BJ (cell line): ENCODE data around the gene HECW1. TPM values are rescaled to one million over a fixed set of nuclear protein-coding genes. Genes with fewer than 3 reads are reported as not detected.
A peak's percentile ranks its signal among the peaks of the same experiment; 100 is the strongest.

ENCODE experiments used
- CTCF ChIA-PET: fragments of 350-600 bp; formaldehyde crosslinking; extraction: SDS; loops from one replicate; lab custom pipeline; 2021; ENCODE audit warnings: antibody characterized with exemption, inconsistent platforms; lab: Yijun Ruan, JAX
- POLR2A ChIA-PET: fragments of 300-600 bp; sonication (Branson Sonifier 250); formaldehyde crosslinking; extraction: SDS; loops from one replicate; lab custom pipeline; 2021; ENCODE audit warnings: antibody characterized with exemption; lab: Charles Lee
- DNase-seq: peaks from one replicate; pipeline ENCODE4 v3.0.0-alpha.2; 2011; ENCODE audit warnings: low read depth
- H3K27me3 ChIP-seq: 2 replicates; pipeline ENCODE4 v1.6.0; 2011; ENCODE audit warnings: low read length; ENCODE audit not compliant: control insufficient read depth, insufficient read depth
- H3K36me3 ChIP-seq: 2 replicates; pipeline ENCODE4 v1.5.1; 2011; ENCODE audit warnings: low read length; ENCODE audit not compliant: control insufficient read depth, insufficient read depth
- H3K4me3 ChIP-seq: 2 replicates; pipeline ENCODE4 v1.5.1; 2011; ENCODE audit warnings: low read depth, mild to moderate bottlenecking, control low read depth, low read length
- polyA plus RNA-seq: library from polyadenylated mRNA; depleted of rRNA; stranded (reverse); fragments of >200 nt; gene quantifications from 2 replicates; pipeline ENCODE4 v1.2.3, GENCODE V29; 2011
- TF ChIP-seq, protein P1 (sequence below): IDR thresholded peaks from 2 replicates; pipeline ENCODE4 v1.5.1; 2011; ENCODE audit warnings: low read depth, mild to moderate bottlenecking, control low read depth, inconsistent platforms, low read length, moderate library complexity; ENCODE audit not compliant: insufficient read depth

The HECW1 gene
- polyA plus RNA-seq, 1 experiment: 2.9 TPM

- H3K27me3 ChIP-seq: no peaks in the 10 kb centered on the region
- ChIA-PET CTCF (interaction anchor here (0.7 to 1.4 kb wide), 5 partner anchors 10 to 264 kb away, joined by 3 to 4 read pairs (median 3); no protein-coding TSS in a partner anchor), POLR2A (no interaction called here)
- TF ChIP-seq, protein P1, sequence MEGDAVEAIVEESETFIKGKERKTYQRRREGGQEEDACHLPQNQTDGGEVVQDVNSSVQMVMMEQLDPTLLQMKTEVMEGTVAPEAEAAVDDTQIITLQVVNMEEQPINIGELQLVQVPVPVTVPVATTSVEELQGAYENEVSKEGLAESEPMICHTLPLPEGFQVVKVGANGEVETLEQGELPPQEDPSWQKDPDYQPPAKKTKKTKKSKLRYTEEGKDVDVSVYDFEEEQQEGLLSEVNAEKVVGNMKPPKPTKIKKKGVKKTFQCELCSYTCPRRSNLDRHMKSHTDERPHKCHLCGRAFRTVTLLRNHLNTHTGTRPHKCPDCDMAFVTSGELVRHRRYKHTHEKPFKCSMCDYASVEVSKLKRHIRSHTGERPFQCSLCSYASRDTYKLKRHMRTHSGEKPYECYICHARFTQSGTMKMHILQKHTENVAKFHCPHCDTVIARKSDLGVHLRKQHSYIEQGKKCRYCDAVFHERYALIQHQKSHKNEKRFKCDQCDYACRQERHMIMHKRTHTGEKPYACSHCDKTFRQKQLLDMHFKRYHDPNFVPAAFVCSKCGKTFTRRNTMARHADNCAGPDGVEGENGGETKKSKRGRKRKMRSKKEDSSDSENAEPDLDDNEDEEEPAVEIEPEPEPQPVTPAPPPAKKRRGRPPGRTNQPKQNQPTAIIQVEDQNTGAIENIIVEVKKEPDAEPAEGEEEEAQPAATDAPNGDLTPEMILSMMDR: no peak
- H3K36me3 ChIP-seq: no peaks in the 10 kb centered on the region
- DNase-seq: no peak
- H3K4me3 ChIP-seq: no peak overlapping the region
Measured at GRCh38 chr7:43575506-43575905, 463.1 kb downstream of the HECW1 start.

GRCh38 chr7:43576241-43576640 is 463.8 kb downstream of the HECW1 start:
- POLR2A ChIA-PET: no interaction called here
- H3K27me3 ChIP-seq: no peaks in the 10 kb centered on the region
- DNase-seq: no peak
- CTCF ChIA-PET: interaction anchor here (0.7 to 1.3 kb wide), 2 partner anchors 90 to 124 kb away, joined by 3 read pairs; no protein-coding TSS in a partner anchor
- TF ChIP-seq, protein P1: no peak
- no peaks in the 10 kb centered on the region for H3K36me3 ChIP-seq
- H3K4me3 ChIP-seq: no peak overlapping the region

DNA sequence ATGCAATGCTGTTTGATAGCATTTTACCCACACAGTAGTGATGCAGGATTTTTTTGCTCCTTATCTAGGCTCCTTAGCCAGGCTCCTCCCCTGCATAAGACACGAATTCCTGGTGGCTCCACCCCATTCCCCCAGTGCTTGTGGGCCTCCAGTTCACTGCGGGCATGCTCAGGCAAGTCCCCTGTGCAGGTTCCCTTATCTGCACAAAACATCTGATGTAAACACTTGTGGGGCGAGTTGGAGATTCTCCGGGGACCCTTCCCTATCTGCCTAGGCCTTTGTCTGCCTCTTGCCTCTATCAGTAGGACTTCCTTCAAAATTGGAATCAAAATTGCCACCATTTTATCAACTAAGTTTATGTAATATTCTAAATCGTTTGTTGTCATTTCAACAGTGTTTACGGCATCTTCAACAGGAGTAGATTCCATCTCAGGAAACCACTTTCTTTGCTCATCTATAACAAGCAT is 465.1 kb downstream of the HECW1 start:
- Histone ChIP-seq H3K36me3 (no peaks in the 10 kb centered on the region), H3K27me3 (0 out of 2 replicates have a peak, but pooled peaks cover 2% of the 10 kb centered on the region), H3K4me3 (no peak overlapping the region)
- POLR2A ChIA-PET: no interaction called here
- TF ChIP-seq, protein P1: no peak
- CTCF ChIA-PET: interaction anchor here (1.3 to 2.0 kb wide), 2 partner anchors 123 to 129 kb away, joined by 3 to 8 read pairs; no protein-coding TSS in a partner anchor
- DNase-seq: no peak

GRCh38 chr7:43582503-43583423 is 470.3 kb downstream of the HECW1 start, which contains the start of gene STK17A:
Gene STK17A, plus strand, starts transcription at chr7:43583108. Its CDS starts 136 bp downstream, at chr7:43583244.
- Histone ChIP-seq H3K27me3 (0 out of 2 replicates have a peak, but pooled peaks cover 2% of the 10 kb centered on the region), H3K36me3 (no peaks in the 10 kb centered on the region)
- POLR2A ChIA-PET: interaction anchor here (0.5 to 1.2 kb wide), 8 partner anchors 10 to 428 kb away, joined by 3 to 13 read pairs (median 8); no protein-coding TSS in a partner anchor

More at GRCh38 chr7:43582503-43583423, 470.3 kb downstream of the HECW1 start, which contains the start of gene STK17A:
- CTCF ChIA-PET: interaction anchor here (0.6 to 10.0 kb wide), 81 partner anchors 9 to 648 kb away, joined by 3 to 346 read pairs (median 5); partner anchors contain the start of gene COA1
- TF ChIP-seq, protein P1: peak; percentile 99
- peak within 1 kb of the TSS; percentile 77 for H3K4me3 ChIP-seq
- peak; percentile 34 for DNase-seq
